SK-N-SH (cell line): Measurements from ENCODE around the gene CEP290. TPM values are rescaled to one million over a fixed set of nuclear protein-coding genes. Genes with fewer than 3 reads are reported as not detected.

ENCODE experiments used
- CTCF ChIA-PET: fragments of 300-600, 350-600 bp; formaldehyde crosslinking; extraction: SDS; loops from one replicate; lab custom pipeline; 2021; lab: Yijun Ruan, JAX
- POLR2A ChIA-PET: fragments of 350-600 bp; sonication (Branson Sonifier 250); formaldehyde crosslinking; extraction: SDS; loops from one replicate; lab custom pipeline; 2020; ENCODE audit warnings: antibody characterized with exemption, inconsistent platforms; lab: Yijun Ruan, JAX
- DNase-seq: peaks from one replicate; pipeline ENCODE4 v3.0.0; 2012
- H2AFZ ChIP-seq: fragments of 200-600 bp; sonication (generic); 2 replicates; pipeline ENCODE4 v1.8.1; 2016; ENCODE audit warnings: antibody characterized with exemption, mild to moderate bottlenecking, low read depth
- H3F3A ChIP-seq: fragments of 200-600 bp; sonication (generic); replicated peaks from 2 replicates; pipeline ENCODE3; 2016; ENCODE audit warnings: antibody characterized with exemption, mild to moderate bottlenecking; ENCODE audit not compliant: insufficient read depth
- H3K27ac ChIP-seq, 2 experiments: fragments of 200-500 bp in 1 of 2; fragments of 200-600 bp in 1 of 2; sonication (Bioruptor generic) in 1 of 2; sonication (generic), shearing (Covaris generic) in 1 of 2; 2 replicates each; pipeline versions ENCODE4 v1.5.1 to v1.6.1; 2014 to 2016; ENCODE audit warnings: low read depth in 2 of 2, inconsistent platforms in 1 of 2, low read length in 1 of 2, mild to moderate bottlenecking in 1 of 2, mixed read lengths in 1 of 2
- H3K27me3 ChIP-seq: fragments of 200-600 bp; sonication (generic), shearing (Covaris generic); 2 replicates; pipeline ENCODE4 v1.6.1; 2016; ENCODE audit warnings: mixed run types; ENCODE audit not compliant: insufficient read depth
- H3K36me3 ChIP-seq, 2 experiments: fragments of 200-500 bp in 1 of 2; fragments of 200-600 bp in 1 of 2; sonication (Bioruptor generic) in 1 of 2; sonication (generic) in 1 of 2; replicated peaks in 1 of 2; 2 replicates each; pipeline versions ENCODE3 to v1.5.1; 2014 to 2016; ENCODE audit warnings: low read length in 1 of 2, mild to moderate bottlenecking in 1 of 2; ENCODE audit not compliant: insufficient read depth in 2 of 2, control insufficient read depth in 1 of 2
- H3K4me1 ChIP-seq, 2 experiments: fragments of 200-500 bp in 1 of 2; fragments of 200-600 bp in 1 of 2; sonication (Bioruptor generic) in 1 of 2; sonication (generic), shearing (Covaris generic) in 1 of 2; 2 replicates each; pipeline versions ENCODE4 v1.5.1 to v1.6.1; 2014 to 2016; ENCODE audit warnings: low read depth in 1 of 2, low read length in 1 of 2, mixed run types in 1 of 2; ENCODE audit not compliant: insufficient read depth in 2 of 2, control insufficient read depth in 1 of 2
- H3K4me2 ChIP-seq: fragments of 200-600 bp; sonication (generic), shearing (Covaris generic); 2 replicates; pipeline ENCODE4 v1.6.1; 2017; ENCODE audit warnings: mixed run types
- H3K4me3 ChIP-seq, 2 experiments: fragments of 200-500 bp in 1 of 2; fragments of 200-600 bp in 1 of 2; sonication (Bioruptor generic) in 1 of 2; sonication (generic), shearing (Covaris generic) in 1 of 2; 2 replicates each; pipeline versions ENCODE4 v1.5.1 to v1.8.1; 2014 to 2016; ENCODE audit warnings: low read depth in 2 of 2, inconsistent platforms in 1 of 2, low read length in 1 of 2, mild to moderate bottlenecking in 1 of 2, mixed read lengths in 1 of 2, moderate library complexity in 1 of 2
- H3K79me2 ChIP-seq: fragments of 200-600 bp; sonication (generic); 2 replicates; pipeline ENCODE4 v1.8.1; 2017; ENCODE audit warnings: mild to moderate bottlenecking; ENCODE audit not compliant: insufficient read depth
- H3K9ac ChIP-seq: fragments of 200-600 bp; sonication (generic); 2 replicates; pipeline ENCODE4 v1.6.1; 2017; ENCODE audit warnings: mixed run types
- H3K9me2 ChIP-seq: fragments of 200-600 bp; sonication (generic); 2 replicates; pipeline ENCODE4 v1.6.1; 2017; ENCODE audit warnings: mixed run types
- H3K9me3 ChIP-seq: fragments of 200-600 bp; sonication (generic); 2 replicates; pipeline ENCODE4 v1.6.1; 2017; ENCODE audit warnings: mixed run types, mild to moderate bottlenecking, moderate library complexity
- H4K20me1 ChIP-seq: fragments of 200-600 bp; sonication (generic); 2 replicates; pipeline ENCODE4 v1.6.1; 2017; ENCODE audit warnings: mild to moderate bottlenecking, mixed run types; ENCODE audit not compliant: insufficient read depth
- CHD2 ChIP-seq: fragments of 150-350 bp; IDR thresholded peaks from 2 replicates; pipeline ENCODE4 v1.6.1; 2018; ENCODE audit warnings: low read length; ENCODE audit not compliant: partially characterized antibody
- ELF1 ChIP-seq: IDR thresholded peaks from 2 replicates; pipeline ENCODE4 v1.4.0; 2012
- EP300 ChIP-seq, 2 experiments: IDR thresholded peaks; 2 replicates each; pipeline versions ENCODE4 v1.4.0 to v1.6.1; 2012; ENCODE audit warnings: borderline replicate concordance in 1 of 2, low read depth in 1 of 2, low read length in 1 of 2
- EZH2phosphoT487 ChIP-seq: fragments of 200-600 bp; sonication (generic); IDR thresholded peaks from 2 replicates; pipeline ENCODE4 v1.6.1; 2017; ENCODE audit warnings: low read depth, mixed run types, mild to moderate bottlenecking, antibody characterized with exemption, moderate library complexity, borderline replicate concordance
- FOSL2 ChIP-seq: IDR thresholded peaks from 2 replicates; pipeline ENCODE4 v1.4.0; 2012; ENCODE audit warnings: low read depth, mild to moderate bottlenecking, moderate library complexity, borderline replicate concordance
- GABPA ChIP-seq: IDR thresholded peaks from 2 replicates; pipeline ENCODE4 v1.4.0; 2012; ENCODE audit warnings: low read depth, mild to moderate bottlenecking
- GATA2 ChIP-seq: sonication (generic); formaldehyde crosslinking; IDR thresholded peaks from 2 replicates; pipeline ENCODE4 v1.5.0; 2020; ENCODE audit warnings: mild to moderate bottlenecking, missing genetic modification reagents
- JUND ChIP-seq: IDR thresholded peaks from 2 replicates; pipeline ENCODE4 v1.4.0; 2012
- MEF2A ChIP-seq: IDR thresholded peaks from 2 replicates; pipeline ENCODE4 v1.4.0; 2012; ENCODE audit warnings: low read depth, borderline replicate concordance
- NFIC ChIP-seq: IDR thresholded peaks from 2 replicates; pipeline ENCODE4 v1.4.0; 2012; ENCODE audit warnings: borderline replicate concordance
- RAD21 ChIP-seq: IDR thresholded peaks from 2 replicates; pipeline ENCODE4 v1.6.1; 2012; ENCODE audit warnings: mild to moderate bottlenecking, low read length
- RCOR1 ChIP-seq: fragments of 150-350 bp; IDR thresholded peaks from 2 replicates; pipeline ENCODE4 v1.6.1; 2017; ENCODE audit warnings: antibody characterized with exemption, low read length
- RFX5 ChIP-seq: IDR thresholded peaks from 2 replicates; pipeline ENCODE4 v1.6.1; 2012; ENCODE audit warnings: mild to moderate bottlenecking, improper control_type of control experiment, low read length
- SIN3A ChIP-seq: IDR thresholded peaks from 2 replicates; pipeline ENCODE4 v1.6.1; 2012; ENCODE audit warnings: low read depth, mild to moderate bottlenecking, low read length, moderate library complexity, borderline replicate concordance
- TAF1 ChIP-seq: IDR thresholded peaks from 2 replicates; pipeline ENCODE4 v1.6.1; 2012; ENCODE audit warnings: low read depth, mild to moderate bottlenecking, low read length, moderate library complexity, borderline replicate concordance
- TEAD4 ChIP-seq: IDR thresholded peaks from 2 replicates; pipeline ENCODE4 v1.4.0; 2012; ENCODE audit warnings: mild to moderate bottlenecking, borderline replicate concordance; ENCODE audit not compliant: insufficient read depth
- YY1 ChIP-seq: IDR thresholded peaks from 2 replicates; pipeline ENCODE4 v1.4.0; 2012; ENCODE audit warnings: low read depth, mild to moderate bottlenecking
- WGBS: methylation state at CpG from one replicate; pipeline ENCODE4 v1.1.6; 2017; ENCODE audit warnings: low lambda C conversion rate; 5-methylcytosine and 5-hydroxymethylcytosine counted together
- polyA plus RNA-seq, 3 experiments: library from polyadenylated mRNA; depleted of rRNA; stranded (reverse); fragments of >200 nt; gene quantifications; 2 replicates each; pipeline ENCODE4 v1.2.3, GENCODE V29; 2012
- TF ChIP-seq, protein P1 (sequence below): IDR thresholded peaks from 2 replicates; pipeline ENCODE4 v1.4.0; 2012; ENCODE audit warnings: low read depth
- TF ChIP-seq, protein P2 (sequence below): IDR thresholded peaks from 2 replicates; pipeline ENCODE4; 2012
- TF ChIP-seq, protein P3 (sequence below): fragments of 150-350 bp; IDR thresholded peaks from 2 replicates; pipeline ENCODE4 v1.6.1; 2017; ENCODE audit warnings: antibody characterized with exemption, low read length, low read depth, borderline replicate concordance
- TF ChIP-seq, protein P4 (sequence below): IDR thresholded peaks from 2 replicates; pipeline ENCODE4 v1.6.1; 2012; ENCODE audit warnings: mild to moderate bottlenecking, low read depth, low read length, moderate library complexity
- TF ChIP-seq, protein P5 (sequence below): IDR thresholded peaks from 2 replicates; pipeline ENCODE4 v1.4.0; 2012; ENCODE audit warnings: low read depth, borderline replicate concordance
- TF ChIP-seq, protein P6 (sequence below): fragments of 150-350 bp; IDR thresholded peaks from 2 replicates; pipeline ENCODE4 v1.6.1; 2016; ENCODE audit warnings: mild to moderate bottlenecking, low read depth, low read length

The CEP290 gene
- polyA plus RNA-seq, 1 of the 3 experiments (the other 2 are of a cell fraction) = 8.9 TPM

DNA sequence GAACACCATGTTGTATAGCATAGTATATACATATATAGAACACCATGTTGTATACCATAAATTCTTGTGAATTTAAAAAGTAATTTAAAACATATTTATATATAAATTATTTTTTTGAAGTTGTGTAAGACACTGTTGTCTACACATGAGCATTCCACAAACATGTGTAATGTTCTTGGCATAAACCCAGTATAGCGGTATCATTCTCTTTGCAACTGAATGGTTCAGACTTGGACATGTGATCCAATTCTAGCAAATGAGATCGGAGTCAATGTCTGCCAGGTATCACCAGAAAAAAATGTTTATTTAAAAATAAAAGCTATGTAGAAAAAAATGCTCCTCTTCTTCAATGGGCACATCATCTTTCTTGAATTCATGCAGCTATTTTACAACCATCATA lies 33.9 kb downstream of the CEP290 start (continued):
- TF ChIP-seq TAF1 (no peak), GABPA (no peak), FOSL2 (no peak), GATA2 (no peak), YY1 (no peak), EZH2phosphoT487 (no peak)
- TF ChIP-seq, protein P1, sequence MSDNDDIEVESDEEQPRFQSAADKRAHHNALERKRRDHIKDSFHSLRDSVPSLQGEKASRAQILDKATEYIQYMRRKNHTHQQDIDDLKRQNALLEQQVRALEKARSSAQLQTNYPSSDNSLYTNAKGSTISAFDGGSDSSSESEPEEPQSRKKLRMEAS = no peak
- TF ChIP-seq, protein P2, sequence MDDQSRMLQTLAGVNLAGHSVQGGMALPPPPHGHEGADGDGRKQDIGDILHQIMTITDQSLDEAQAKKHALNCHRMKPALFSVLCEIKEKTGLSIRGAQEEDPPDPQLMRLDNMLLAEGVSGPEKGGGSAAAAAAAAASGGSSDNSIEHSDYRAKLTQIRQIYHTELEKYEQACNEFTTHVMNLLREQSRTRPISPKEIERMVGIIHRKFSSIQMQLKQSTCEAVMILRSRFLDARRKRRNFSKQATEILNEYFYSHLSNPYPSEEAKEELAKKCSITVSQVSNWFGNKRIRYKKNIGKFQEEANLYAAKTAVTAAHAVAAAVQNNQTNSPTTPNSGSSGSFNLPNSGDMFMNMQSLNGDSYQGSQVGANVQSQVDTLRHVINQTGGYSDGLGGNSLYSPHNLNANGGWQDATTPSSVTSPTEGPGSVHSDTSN = no peak

DNA sequence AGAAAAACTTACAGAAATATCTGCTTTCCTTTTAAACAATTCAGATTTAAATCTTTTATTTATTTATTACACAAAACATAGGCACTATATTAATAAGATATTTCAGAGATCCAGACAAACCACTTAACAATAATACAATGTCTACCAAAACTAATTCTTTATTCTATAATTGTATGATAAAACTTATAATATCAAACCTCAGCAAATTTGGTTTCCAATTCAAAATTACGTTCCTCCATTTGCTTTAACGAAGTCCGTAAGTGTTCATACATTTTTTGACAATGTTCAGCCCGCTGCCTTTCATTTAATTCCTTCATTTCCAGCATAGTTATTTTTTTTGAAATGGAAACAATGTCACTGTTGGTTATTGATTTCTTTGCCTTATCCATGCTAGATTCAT lies 48.3 kb downstream of the CEP290 start:
- DNase-seq = no peak
- ChIA-PET POLR2A (no interaction called here), CTCF (no interaction called here)
- 94% methylated on average over 4 of the region's 4 CpGs for WGBS
- no peaks in the 10 kb centered on the region for H3F3A ChIP-seq
- no peaks in the 10 kb centered on the region for H3K79me2 ChIP-seq
- no peaks in the 10 kb centered on the region for H4K20me1 ChIP-seq
- peaks cover 27 to 31% of the 10 kb centered on the region in 2 experiments for H3K36me3 ChIP-seq
- H3K4me3 ChIP-seq = no peak overlapping the region
- no peaks in the 10 kb centered on the region for H3K4me1 ChIP-seq
- H3K9ac ChIP-seq = no peak overlapping the region
- H3K9me2 ChIP-seq = no peaks in the 10 kb centered on the region
- H3K27ac ChIP-seq = no peak overlapping the region
- H3K9me3 ChIP-seq = no peaks in the 10 kb centered on the region
- no peak overlapping the region for H2AFZ ChIP-seq
- no peaks in the 10 kb centered on the region for H3K27me3 ChIP-seq
- no peak overlapping the region for H3K4me2 ChIP-seq
- no peak for TF ChIP-seq ELF1
- TF ChIP-seq JUND = no peak
- TF ChIP-seq TAF1 = no peak
- no peak for TF ChIP-seq RAD21
- TF ChIP-seq SIN3A = no peak
- TF ChIP-seq RCOR1 = no peak
- TF ChIP-seq, protein P3, sequence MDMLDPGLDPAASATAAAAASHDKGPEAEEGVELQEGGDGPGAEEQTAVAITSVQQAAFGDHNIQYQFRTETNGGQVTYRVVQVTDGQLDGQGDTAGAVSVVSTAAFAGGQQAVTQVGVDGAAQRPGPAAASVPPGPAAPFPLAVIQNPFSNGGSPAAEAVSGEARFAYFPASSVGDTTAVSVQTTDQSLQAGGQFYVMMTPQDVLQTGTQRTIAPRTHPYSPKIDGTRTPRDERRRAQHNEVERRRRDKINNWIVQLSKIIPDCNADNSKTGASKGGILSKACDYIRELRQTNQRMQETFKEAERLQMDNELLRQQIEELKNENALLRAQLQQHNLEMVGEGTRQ = no peak
- TF ChIP-seq, protein P4, sequence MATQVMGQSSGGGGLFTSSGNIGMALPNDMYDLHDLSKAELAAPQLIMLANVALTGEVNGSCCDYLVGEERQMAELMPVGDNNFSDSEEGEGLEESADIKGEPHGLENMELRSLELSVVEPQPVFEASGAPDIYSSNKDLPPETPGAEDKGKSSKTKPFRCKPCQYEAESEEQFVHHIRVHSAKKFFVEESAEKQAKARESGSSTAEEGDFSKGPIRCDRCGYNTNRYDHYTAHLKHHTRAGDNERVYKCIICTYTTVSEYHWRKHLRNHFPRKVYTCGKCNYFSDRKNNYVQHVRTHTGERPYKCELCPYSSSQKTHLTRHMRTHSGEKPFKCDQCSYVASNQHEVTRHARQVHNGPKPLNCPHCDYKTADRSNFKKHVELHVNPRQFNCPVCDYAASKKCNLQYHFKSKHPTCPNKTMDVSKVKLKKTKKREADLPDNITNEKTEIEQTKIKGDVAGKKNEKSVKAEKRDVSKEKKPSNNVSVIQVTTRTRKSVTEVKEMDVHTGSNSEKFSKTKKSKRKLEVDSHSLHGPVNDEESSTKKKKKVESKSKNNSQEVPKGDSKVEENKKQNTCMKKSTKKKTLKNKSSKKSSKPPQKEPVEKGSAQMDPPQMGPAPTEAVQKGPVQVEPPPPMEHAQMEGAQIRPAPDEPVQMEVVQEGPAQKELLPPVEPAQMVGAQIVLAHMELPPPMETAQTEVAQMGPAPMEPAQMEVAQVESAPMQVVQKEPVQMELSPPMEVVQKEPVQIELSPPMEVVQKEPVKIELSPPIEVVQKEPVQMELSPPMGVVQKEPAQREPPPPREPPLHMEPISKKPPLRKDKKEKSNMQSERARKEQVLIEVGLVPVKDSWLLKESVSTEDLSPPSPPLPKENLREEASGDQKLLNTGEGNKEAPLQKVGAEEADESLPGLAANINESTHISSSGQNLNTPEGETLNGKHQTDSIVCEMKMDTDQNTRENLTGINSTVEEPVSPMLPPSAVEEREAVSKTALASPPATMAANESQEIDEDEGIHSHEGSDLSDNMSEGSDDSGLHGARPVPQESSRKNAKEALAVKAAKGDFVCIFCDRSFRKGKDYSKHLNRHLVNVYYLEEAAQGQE = no peak
- TF ChIP-seq CHD2 = no peak
- TF ChIP-seq RFX5 = no peak
- no peak for TF ChIP-seq TEAD4
- TF ChIP-seq NFIC = no peak
- TF ChIP-seq FOSL2 = no peak
- TF ChIP-seq MEF2A = no peak
- TF ChIP-seq GABPA = no peak
- no peak for TF ChIP-seq EP300 (IDR thresholded peaks at IDR 0.05; ENCODE audit: borderline replicate concordance in 1 of 2, low read depth in 1 of 2, low read length in 1 of 2)
- TF ChIP-seq, protein P5, sequence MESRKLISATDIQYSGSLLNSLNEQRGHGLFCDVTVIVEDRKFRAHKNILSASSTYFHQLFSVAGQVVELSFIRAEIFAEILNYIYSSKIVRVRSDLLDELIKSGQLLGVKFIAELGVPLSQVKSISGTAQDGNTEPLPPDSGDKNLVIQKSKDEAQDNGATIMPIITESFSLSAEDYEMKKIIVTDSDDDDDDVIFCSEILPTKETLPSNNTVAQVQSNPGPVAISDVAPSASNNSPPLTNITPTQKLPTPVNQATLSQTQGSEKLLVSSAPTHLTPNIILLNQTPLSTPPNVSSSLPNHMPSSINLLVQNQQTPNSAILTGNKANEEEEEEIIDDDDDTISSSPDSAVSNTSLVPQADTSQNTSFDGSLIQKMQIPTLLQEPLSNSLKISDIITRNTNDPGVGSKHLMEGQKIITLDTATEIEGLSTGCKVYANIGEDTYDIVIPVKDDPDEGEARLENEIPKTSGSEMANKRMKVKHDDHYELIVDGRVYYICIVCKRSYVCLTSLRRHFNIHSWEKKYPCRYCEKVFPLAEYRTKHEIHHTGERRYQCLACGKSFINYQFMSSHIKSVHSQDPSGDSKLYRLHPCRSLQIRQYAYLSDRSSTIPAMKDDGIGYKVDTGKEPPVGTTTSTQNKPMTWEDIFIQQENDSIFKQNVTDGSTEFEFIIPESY = no peak
- TF ChIP-seq, protein P6, sequence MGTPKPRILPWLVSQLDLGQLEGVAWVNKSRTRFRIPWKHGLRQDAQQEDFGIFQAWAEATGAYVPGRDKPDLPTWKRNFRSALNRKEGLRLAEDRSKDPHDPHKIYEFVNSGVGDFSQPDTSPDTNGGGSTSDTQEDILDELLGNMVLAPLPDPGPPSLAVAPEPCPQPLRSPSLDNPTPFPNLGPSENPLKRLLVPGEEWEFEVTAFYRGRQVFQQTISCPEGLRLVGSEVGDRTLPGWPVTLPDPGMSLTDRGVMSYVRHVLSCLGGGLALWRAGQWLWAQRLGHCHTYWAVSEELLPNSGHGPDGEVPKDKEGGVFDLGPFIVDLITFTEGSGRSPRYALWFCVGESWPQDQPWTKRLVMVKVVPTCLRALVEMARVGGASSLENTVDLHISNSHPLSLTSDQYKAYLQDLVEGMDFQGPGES = no peak
